Stimulated activated naive B cell treated with anti-CD40 and anti-IgM and Interleukin-4, amounts not matched to agents 10 μg/mL and 1 μg/mL and 100 μg/mL, for 72 hours (primary cell): ENCODE measurements around the gene DNAJC10.

Experiments
- ATAC-seq, 2 donors: fragments of 150-1000 bp; cut with Tn5 transposase; replicated peaks; 2 replicates each; pipeline ENCODE4 v1.10.0; 2021; ENCODE audit warnings: moderate library complexity in 1 of 2
- DNase-seq: peaks from one replicate; pipeline ENCODE4 v3.0.0; 2021
- H3K27ac Mint-ChIP-seq: one replicate; pipeline ENCODE4 v1.8.0; 2022; ENCODE audit warnings: mild to moderate bottlenecking, mixed read lengths
- H3K27me3 Mint-ChIP-seq, 2 donors: one replicate each; pipeline ENCODE4 v1.8.0; 2022; ENCODE audit warnings: mixed read lengths in 2 of 2
- H3K36me3 Mint-ChIP-seq, 2 donors: one replicate each; pipeline ENCODE4 v1.8.0; 2022; ENCODE audit warnings: mixed read lengths in 2 of 2, mild to moderate bottlenecking in 1 of 2
- H3K4me1 Mint-ChIP-seq, 2 donors: one replicate each; pipeline ENCODE4 v1.8.0; 2022; ENCODE audit warnings: mixed read lengths in 2 of 2, mild to moderate bottlenecking in 1 of 2
- H3K4me3 Mint-ChIP-seq, 2 donors: one replicate each; pipeline ENCODE4 v1.8.0; 2022; ENCODE audit warnings: mild to moderate bottlenecking in 2 of 2, mixed read lengths in 2 of 2, moderate library complexity in 1 of 2
- H3K9me3 Mint-ChIP-seq, 2 donors: one replicate each; pipeline ENCODE4 v1.8.0; 2022; ENCODE audit warnings: mixed read lengths in 2 of 2, mild to moderate bottlenecking in 1 of 2

Gene DNAJC10

GRCh38 chr2:182822733-182823132, 106.7 kb downstream of the DNAJC10 start:
- Mint-ChIP-seq H3K4me3 (no peak overlapping the region), H3K27ac (no peak overlapping the region), H3K36me3 (no peaks in the 10 kb centered on the region), H3K9me3 (no peaks in the 10 kb centered on the region), H3K4me1 (no peaks in the 10 kb centered on the region), H3K27me3 (peaks cover 5 to 9% of the 10 kb centered on the region in 2 donors)
- DNase-seq (no peak), ATAC-seq (no peak)

GRCh38 chr2:182824056-182824766, 108.2 kb downstream of the DNAJC10 start:
- H3K36me3 Mint-ChIP-seq: no peaks in the 10 kb centered on the region
- no peaks in the 10 kb centered on the region for H3K4me1 Mint-ChIP-seq
- H3K27me3 Mint-ChIP-seq: peaks cover 5 to 15% of the 10 kb centered on the region in 2 donors
- no peaks in the 10 kb centered on the region for H3K9me3 Mint-ChIP-seq
- ATAC-seq (no peak), DNase-seq (no peak)
- no peak overlapping the region for H3K27ac Mint-ChIP-seq
- no peak overlapping the region for H3K4me3 Mint-ChIP-seq

GRCh38 chr2:182824767-182825158, 108.7 kb downstream of the DNAJC10 start:
- DNase-seq (no peak), ATAC-seq (no peak)
- no peak overlapping the region for H3K27ac Mint-ChIP-seq
- no peaks in the 10 kb centered on the region for H3K36me3 Mint-ChIP-seq
- no peaks in the 10 kb centered on the region for H3K9me3 Mint-ChIP-seq
- peaks cover 8 to 15% of the 10 kb centered on the region in 2 donors for H3K27me3 Mint-ChIP-seq
- H3K4me3 Mint-ChIP-seq: no peak overlapping the region
- H3K4me1 Mint-ChIP-seq: no peaks in the 10 kb centered on the region

GRCh38 chr2:182826064-182826463, 110.0 kb downstream of the DNAJC10 start:
- H3K36me3 Mint-ChIP-seq: no peaks in the 10 kb centered on the region
- H3K4me1 Mint-ChIP-seq: no peaks in the 10 kb centered on the region
- peaks cover 11 to 13% of the 10 kb centered on the region in 2 donors for H3K27me3 Mint-ChIP-seq
- no peak overlapping the region for H3K4me3 Mint-ChIP-seq
- ATAC-seq: no peak
- no peak overlapping the region for H3K27ac Mint-ChIP-seq
- no peak for DNase-seq
- H3K9me3 Mint-ChIP-seq: no peaks in the 10 kb centered on the region

- H3K27ac Mint-ChIP-seq: no peak overlapping the region
- no peak for DNase-seq
- H3K36me3 Mint-ChIP-seq: no peaks in the 10 kb centered on the region
- no peak overlapping the region for H3K4me3 Mint-ChIP-seq
- no peaks in the 10 kb centered on the region for H3K4me1 Mint-ChIP-seq
- peaks cover 11% of the 10 kb centered on the region in 2 donors for H3K27me3 Mint-ChIP-seq
- no peaks in the 10 kb centered on the region for H3K9me3 Mint-ChIP-seq
- ATAC-seq: no peak
These were observed 110.4 kb downstream of the DNAJC10 start for GRCh38 chr2:182826496-182826895.

GRCh38 chr2:182827182-182827879, 111.3 kb downstream of the DNAJC10 start:
- DNase-seq (no peak), ATAC-seq (no peak)
- Mint-ChIP-seq H3K27ac (no peak overlapping the region), H3K9me3 (no peaks in the 10 kb centered on the region), H3K4me1 (no peaks in the 10 kb centered on the region), H3K27me3 (peaks cover 14 to 15% of the 10 kb centered on the region in 2 donors), H3K4me3 (no peak overlapping the region), H3K36me3 (no peaks in the 10 kb centered on the region)

- ATAC-seq (no peak), DNase-seq (no peak)
- Mint-ChIP-seq H3K4me1 (no peaks in the 10 kb centered on the region), H3K27ac (no peak overlapping the region), H3K9me3 (peaks cover 0 to 2% of the 10 kb centered on the region in 2 donors), H3K36me3 (no peaks in the 10 kb centered on the region), H3K27me3 (peaks cover 16% of the 10 kb centered on the region in 2 donors), H3K4me3 (no peak overlapping the region)
These were observed 115.0 kb downstream of the DNAJC10 start for GRCh38 chr2:182831101-182831500.

- Mint-ChIP-seq H3K36me3 (no peaks in the 10 kb centered on the region), H3K27me3 (peaks cover 16% of the 10 kb centered on the region in 2 donors), H3K27ac (no peak overlapping the region), H3K9me3 (peaks cover 0 to 2% of the 10 kb centered on the region in 2 donors), H3K4me3 (no peak overlapping the region), H3K4me1 (no peaks in the 10 kb centered on the region)
- no peak for DNase-seq
- ATAC-seq: no peak
These were observed 115.9 kb downstream of the DNAJC10 start for GRCh38 chr2:182831921-182832320.

- Mint-ChIP-seq H3K27me3 (peaks cover 16% of the 10 kb centered on the region in 2 donors), H3K9me3 (peaks cover 0 to 2% of the 10 kb centered on the region in 2 donors), H3K4me1 (no peaks in the 10 kb centered on the region)
These were observed 117.2 kb downstream of the DNAJC10 start for GRCh38 chr2:182833084-182833854.

GRCh38 chr2:182834293-182834692, 118.2 kb downstream of the DNAJC10 start:
- no peak for DNase-seq
- Mint-ChIP-seq H3K27ac (no peak overlapping the region), H3K4me3 (no peak overlapping the region), H3K9me3 (peaks cover 0 to 2% of the 10 kb centered on the region in 2 donors), H3K27me3 (peaks cover 11 to 16% of the 10 kb centered on the region in 2 donors), H3K36me3 (no peaks in the 10 kb centered on the region), H3K4me1 (no peaks in the 10 kb centered on the region)
- ATAC-seq: no peak

More at GRCh38 chr2:182833084-182833854, 117.2 kb downstream of the DNAJC10 start:
- Mint-ChIP-seq H3K36me3 (no peaks in the 10 kb centered on the region), H3K27ac (no peak overlapping the region), H3K4me3 (no peak overlapping the region)
- DNase-seq (no peak), ATAC-seq (no peak)

GRCh38 chr2:182836451-182836850, 120.4 kb downstream of the DNAJC10 start:
- Mint-ChIP-seq H3K36me3 (no peaks in the 10 kb centered on the region), H3K27ac (no peak overlapping the region), H3K4me1 (no peaks in the 10 kb centered on the region), H3K27me3 (peaks cover 11 to 19% of the 10 kb centered on the region in 2 donors), H3K9me3 (peaks cover 0 to 2% of the 10 kb centered on the region in 2 donors), H3K4me3 (no peak overlapping the region)
- ATAC-seq: no peak
- DNase-seq: no peak
